Stimulated activated CD4-positive, alpha-beta T cell treated with anti-CD3 and anti-CD28 coated beads, Interleukin-15, amount 100 ng/mL, for 1 hour (primary cell): Measurements from ENCODE around the gene NMNAT2.
"Not testable (repeated sequence)": the region's sequence is repeated elsewhere in the genome, so short reads cannot be mapped to it uniquely, and the experiment has no call there.

Experiments used
- DNase-seq, 2 donors: peaks; one replicate each; pipeline ENCODE4 v3.0.0-alpha.2; 2020; ENCODE audit warnings: low read depth in 1 of 2, low spot score in 1 of 2

NMNAT2 gene

DNA sequence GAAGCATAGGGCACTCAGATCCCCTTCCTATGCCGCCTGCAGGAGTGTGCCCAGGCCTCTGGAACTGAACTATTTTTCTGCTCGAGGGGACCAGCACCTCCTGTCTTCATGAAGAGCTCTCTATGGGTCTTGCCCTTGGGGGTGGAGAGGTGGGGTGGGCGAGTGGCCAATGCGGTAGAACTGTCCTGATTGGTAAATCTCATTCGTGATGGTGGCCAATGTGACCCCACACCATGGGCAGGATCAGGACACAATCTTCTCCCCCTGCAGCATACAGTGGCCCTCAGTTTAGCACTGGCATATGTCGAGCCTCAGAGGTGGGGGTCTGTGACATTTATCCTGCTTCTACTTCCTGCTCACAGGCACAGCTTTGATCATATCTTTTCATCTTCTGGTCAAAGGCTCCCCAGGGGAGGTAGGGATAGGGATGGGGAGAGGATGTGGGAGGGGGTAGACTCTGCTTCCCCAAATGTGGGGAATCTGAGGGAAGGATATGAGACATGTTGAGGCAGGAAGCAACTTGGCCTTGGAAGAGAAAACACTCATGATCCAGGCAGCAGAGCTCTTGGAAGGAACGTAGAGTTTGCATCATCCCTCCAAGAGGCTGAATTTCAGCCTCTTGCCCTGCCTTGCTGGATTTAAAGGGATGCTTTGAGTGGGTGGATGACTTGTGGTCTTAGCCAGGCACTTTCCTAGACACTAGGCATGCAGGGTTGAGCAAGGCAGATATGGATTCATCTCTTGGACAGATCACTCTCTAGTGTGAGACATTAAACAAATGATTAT lies 150.3 kb downstream of the NMNAT2 start:
- no peak for DNase-seq

DNA sequence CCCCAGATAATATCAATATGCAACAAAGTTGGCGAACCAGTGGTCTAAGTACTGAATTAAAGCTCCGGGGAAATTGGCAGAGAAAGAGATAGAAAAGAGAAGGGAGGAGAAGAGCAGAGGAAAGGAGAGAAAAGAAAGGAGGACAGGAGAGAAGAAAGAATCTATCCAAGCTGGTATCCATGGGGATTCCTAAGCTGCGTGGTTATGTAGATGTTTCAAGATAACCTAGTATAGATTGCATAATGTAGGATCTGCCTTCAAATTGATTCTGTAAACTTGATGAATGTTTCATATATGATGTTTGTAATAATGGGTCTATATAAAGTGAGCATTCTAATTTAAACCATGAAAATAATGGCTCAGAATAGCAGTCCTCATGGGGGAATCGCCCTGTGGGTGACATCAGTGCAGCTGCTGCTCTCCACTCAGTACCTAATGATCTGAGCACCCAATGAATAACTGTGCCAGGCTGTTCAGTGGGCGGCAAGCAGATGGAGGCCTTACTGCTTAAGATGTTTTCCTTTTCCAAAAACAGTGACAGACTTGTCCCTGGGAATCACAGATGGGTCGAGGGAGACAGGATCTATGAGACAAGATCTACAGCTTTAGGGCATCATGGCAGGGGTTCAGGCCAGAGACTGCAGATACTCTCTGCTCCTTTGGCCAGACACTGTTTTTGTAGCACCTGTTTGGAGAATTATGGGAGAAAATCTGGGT lies 154.1 kb downstream of the NMNAT2 start:
- no peak for DNase-seq

DNA sequence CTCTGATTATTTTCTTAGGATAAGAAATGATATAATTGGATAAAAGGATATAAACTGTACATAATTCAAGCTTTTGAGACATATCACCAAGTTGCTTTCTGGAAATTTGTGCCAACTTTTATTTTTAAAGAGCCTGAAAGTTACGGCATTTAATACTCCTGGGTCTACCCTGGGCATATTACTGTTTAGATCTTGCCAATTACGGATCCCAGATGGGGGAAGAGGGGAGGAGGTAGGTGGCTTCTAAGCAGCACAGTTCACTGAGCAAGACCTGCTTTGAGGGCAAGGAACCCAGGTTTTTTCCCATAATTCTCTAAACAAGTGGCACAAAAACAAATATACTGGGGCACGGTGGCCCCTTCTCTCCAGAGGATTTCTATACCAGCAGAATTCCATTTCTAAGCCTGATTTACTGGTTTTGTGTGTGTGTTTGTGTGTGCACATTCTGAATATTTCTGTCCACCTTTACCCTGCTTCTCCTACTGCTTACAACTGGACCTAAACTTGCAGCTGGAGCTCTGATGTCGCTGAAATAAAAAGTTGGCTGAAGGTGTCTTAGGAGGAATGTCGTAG lies 155.5 kb downstream of the NMNAT2 start:
- DNase-seq, result no peak

DNA sequence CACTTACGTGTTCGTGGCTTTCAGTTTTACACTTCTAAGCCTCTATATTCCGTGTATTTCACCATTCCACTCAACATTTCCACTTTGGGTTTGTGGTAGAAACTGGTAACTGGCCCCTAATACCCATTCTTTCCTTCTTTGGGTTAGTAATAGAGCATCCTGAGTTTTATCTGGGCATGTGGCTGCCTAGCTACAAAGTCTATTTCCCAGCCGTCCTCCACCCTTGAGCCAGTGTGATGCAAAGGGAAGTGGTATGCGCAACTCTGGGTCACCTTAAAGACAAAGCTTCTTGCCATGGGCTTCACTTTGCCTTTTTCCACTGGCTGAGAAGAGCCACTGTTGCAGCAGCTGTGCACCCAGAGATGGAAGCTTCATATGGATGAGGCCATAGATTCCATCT lies 158.3 kb downstream of the NMNAT2 start:
- no peak for DNase-seq

DNA sequence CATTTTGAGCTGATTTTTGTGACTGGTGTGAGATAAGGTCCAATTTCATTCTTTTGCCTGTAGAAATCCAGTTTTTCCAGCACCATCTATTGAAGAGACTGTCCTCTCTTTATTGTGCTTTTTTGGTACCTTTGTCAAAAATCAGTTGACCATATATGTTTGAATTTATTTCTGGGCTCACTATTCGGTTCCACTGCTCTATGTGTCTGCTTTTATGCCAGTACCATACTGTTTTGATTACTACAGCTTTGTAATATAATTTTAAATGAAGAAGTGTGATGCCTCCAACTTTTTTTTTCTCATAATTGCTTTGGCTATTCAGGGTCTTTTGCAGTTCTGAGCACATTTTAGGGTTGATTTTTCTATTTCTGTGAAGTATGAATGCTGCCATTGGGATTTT lies 163.1 kb downstream of the NMNAT2 start:
- no peak for DNase-seq

DNA sequence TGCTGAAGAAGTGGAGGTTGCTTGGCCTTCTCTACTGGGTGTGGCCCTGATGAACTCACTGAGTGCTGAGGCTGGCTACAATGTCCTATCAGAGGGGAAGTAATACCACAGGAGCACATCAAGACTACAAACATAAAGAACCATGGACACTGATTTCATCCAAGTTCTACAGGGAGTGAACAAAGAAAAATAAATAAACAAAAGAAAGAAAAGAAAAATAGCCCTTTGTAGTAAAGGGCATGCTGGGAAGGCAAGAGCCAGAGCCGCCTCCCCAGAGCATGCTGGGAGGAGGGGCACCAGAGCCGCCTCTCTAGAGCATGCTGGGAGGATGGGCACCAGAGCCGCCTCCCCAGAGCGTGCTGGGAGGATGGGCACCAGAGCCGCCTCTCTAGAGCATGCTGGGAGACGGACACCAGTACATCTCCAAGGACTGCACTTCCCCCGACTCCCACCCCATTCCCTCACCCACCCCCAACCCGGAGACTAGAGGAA lies 166.2 kb downstream of the NMNAT2 start:
- DNase-seq, result no peak

DNA sequence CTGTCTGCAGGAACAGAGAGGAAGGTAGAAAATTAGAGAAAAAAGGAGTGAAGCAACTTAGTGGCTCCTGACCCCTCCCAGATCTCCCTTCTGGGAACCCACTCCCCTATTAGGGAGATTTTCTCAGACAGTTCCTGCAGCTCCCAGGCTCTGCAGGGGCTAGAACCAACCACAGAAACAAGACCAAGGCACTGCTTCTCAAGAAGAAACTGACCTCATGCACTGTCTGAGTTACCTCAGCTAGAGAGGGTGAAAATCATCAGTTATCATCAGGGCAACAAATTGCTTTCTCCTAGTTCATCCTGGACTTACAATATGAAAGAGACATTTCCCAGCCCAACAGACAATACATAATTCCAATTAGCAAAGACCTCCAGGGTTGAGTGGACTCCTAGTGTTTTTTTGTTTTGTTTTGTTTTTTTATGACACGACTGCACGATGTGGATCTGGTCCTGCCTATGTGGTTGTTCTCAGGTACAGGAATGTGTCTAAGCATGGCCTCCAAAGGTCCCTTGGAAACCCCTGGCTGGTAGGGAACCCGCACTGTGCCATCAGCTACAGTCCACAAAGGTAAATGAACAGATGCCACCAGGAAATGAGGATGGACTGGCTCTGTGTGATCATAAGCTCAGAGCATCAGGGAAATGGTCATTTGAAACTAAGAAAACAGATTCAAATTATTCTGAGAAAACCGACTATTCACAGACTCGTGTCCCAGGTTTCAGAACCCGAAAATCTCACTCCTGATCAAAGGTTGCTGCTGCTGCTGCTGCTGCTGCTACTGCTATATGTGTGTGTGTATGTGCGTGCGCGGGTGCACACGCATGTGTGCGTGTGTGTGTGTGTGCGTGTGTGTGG lies 166.8 kb downstream of the NMNAT2 start:
- DNase-seq, result no peak

DNA sequence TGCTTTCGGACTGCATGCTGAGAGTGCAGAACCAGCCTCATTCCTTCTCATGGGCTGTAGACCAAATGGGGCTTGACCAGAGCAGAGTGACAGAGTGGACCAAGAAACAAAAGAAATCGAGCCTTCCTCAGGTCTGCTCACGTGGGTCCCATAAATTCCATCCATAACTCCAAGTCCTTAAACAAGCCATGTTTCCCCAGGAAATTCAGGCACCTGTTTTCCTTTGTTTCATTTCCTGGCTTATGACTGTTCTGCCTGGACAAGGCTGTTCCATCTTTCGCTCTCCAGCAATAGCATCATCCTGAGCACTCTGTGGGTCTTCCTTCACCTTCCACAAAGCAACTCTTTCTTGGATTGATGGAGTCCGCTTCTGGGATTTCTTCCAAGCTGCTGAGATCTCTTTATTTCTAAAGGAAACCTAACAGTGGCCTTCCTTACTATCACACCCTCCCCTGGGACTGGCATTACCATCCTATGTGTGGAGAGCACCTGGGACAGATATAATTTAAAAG lies 168.2 kb downstream of the NMNAT2 start:
- DNase-seq, result no peak

DNA sequence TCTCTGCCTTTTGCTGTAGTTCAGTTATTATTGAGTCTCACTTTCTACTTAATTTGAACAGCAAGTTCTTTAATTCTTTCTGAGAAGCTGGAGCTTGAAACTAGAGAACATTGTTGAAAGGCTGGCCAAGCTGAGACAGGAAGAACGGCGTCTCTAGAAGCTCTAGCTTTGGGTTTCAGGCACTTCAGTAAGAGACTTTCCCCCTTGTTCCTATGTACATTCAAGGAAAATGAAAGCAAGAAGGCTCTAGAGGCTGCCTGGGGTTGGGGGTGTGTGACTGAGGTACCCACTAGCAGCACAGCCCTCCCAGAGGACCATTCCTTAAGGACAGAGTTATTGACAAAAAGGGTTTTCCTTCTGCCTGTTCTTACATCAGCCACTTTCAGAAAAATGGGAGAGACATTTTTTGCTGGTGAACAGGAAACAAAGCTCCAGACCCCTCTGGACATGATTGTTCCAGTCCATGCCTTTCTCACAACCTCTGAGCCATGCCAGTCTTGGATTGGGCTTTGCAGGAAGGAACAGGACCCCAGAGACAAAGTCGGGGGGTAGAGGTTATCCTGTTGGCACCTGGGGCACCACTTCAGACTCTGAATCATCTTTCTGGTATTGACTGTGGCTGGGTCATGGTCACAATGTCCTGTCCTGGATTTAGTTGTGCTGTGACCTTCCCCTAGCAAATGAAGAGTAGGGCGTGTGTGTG lies 169.0 kb downstream of the NMNAT2 start:
- no peak for DNase-seq

DNA sequence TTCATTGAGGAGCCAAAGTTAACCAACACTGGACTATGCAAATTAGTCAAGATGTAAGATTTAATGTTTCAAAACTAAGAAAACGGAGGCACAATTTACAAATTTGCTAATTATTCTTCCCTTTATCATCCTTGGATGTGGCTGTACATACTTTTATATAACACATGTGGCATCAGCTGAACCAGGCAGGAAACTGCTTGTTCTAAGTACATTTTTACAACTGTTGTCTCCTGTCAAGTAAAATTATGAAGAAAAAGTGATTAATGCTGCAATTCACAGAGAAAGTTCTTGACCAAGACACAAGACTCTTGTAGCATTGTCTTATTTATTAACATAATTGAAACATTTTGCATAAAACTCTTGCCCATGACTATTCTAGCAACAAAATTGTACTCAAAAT lies 170.2 kb downstream of the NMNAT2 start:
- DNase-seq, result no peak

DNA sequence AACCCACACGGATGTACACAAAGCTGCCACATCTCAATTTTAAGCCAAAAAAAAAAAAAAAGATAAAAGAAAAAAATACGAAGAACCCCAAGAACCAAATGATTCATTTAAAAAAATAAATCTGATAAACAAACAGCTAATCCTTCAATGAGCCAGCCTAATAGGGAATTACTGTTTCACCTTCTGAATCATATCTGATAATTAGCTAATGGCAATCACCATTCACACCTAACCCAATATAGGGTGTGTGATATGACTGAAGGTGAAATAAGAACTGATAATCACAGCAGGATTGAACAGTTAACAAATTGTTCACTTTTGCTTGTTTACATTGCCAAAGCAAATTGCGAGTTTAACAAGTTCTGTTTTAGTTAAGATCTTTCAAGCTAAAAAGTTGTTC lies 170.7 kb downstream of the NMNAT2 start:
- no peak for DNase-seq

DNA sequence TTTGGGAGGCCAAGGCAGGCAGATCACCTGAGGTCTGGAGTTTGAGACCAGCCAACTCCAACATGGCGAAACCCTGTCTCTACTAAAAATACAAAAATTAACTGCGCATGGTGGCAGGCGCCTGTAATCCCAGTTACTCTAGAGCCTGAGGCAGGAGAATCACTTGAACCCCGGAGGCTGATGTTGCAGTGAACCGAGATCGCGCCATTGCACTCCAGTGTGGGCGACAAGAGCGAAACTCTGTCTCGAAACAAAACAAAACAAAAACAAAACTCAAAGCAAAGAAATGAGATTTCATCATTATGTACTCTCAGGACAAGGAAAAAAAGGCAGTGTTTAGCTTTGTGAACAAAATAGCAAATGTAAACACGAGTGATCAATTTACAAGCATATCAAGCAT lies 171.1 kb downstream of the NMNAT2 start:
- DNase-seq, result no peak

DNA sequence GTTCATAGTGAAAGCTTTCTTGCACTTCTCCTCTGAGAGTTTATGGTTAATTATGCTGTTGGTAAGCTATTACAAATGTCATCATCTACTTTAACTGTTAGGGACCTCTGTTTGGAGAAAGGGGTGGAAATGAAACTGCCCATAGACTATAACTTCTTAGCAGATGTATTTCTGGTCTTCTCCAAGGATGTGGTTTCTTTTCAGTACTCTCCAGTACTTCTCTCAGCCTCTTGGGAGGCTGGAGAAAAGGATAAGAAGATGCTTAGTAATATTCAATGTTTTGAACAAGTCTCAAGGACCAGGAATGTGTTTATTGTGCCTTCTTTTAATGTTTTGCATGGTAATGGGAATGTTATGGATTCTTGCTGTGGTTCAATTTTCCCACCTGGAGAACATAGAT lies 171.7 kb downstream of the NMNAT2 start:
- no peak for DNase-seq

DNA sequence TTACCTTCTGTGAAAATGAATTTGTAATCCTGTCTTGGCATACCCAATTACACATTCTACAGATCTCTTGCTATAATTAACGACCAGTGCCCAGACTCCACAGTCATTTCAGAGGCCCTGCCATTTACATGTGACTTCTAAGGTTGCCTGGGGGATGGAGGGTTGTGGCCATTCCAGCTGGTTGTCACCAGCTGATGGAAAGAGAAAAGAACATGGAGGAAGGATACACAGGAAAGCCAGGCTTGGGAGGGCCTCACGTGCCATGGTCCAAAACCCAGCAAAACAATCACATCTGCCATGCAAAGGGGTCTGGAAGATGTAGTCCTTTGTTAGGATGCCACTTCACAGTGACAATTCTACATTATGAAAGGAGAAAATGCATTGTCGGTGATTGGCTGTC lies 172.8 kb downstream of the NMNAT2 start:
- DNase-seq, result no peak

DNA sequence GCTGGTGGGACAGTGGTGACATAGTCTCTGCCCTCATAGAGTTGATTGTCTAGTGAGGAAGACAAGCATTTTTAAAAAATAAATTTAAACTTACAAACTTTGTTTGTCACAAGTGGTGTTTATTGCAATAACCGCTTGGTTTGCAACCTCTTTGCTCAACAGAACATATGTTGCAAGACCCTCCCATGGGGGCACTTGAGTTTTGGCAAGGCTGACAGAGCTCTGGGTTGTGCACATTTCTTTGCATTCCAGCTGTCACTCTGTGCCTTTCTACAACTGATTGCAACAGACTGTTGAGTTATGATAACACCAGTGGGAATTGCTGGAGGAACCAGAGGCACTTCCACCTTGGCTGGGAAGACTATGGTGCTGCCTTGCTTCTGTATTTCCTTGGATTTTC lies 173.7 kb downstream of the NMNAT2 start:
- DNase-seq, result no peak

DNA sequence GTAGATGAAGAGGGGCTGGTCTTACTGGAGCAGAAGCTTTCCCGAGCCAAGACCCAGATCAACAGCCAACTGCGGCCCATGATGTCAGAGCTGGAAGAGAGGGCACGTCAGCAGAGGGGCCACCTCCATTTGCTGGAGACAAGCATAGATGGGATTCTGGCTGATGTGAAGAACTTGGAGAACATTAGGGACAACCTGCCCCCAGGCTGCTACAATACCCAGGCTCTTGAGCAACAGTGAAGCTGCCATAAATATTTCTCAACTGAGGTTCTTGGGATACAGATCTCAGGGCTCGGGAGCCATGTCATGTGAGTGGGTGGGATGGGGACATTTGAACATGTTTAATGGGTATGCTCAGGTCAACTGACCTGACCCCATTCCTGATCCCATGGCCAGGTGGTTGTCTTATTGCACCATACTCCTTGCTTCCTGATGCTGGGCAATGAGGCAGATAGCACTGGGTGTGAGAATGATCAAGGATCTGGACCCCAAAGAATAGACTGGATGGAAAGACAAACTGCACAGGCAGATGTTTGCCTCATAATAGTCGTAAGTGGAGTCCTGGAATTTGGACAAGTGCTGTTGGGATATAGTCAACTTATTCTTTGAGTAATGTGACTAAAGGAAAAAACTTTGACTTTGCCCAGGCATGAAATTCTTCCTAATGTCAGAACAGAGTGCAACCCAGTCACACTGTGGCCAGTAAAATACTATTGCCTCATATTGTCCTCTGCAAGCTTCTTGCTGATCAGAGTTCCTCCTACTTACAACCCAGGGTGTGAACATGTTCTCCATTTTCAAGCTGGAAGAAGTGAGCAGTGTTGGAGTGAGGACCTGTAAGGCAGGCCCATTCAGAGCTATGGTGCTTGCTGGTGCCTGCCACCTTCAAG lies 174.8 kb downstream of the NMNAT2 start:
- DNase-seq, result no peak

DNA sequence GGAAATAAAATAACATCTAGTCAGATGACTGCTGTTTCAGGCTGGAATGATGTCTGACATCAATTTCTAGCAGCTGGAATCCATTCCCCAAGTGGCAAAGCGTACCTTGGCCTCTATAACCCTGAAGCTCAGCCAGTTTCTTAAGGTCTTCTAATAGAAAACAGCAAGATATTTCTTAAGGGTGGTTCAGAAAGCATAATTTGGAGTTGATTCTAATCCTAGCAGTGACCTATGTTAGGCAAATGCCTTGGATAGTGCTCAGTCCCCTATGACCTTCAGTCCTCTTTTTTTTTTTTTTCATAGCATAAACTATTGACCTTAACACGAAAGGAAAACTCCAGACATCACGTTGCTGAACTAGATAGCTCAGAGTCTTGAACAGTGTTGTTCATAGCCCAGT lies 175.6 kb downstream of the NMNAT2 start:
- no peak for DNase-seq

DNA sequence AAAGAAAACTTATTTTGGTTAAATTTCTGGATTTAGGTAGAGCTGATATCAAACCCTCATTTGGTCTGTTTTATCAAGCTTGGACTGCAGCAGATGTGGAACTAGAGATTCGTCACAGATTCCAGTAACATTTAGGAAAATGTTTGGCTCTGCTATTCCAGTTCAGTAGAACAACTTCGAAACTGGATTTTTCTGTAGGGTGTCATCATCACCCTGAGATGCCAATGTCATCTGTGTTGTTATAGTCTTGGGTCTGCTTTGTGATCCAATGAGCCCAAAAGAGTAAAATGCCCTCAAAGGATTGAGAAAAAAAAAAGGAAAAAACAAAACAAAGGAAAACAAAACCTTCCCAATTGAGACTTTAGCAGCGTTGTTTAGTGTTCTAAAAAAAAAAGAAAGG lies 176.7 kb downstream of the NMNAT2 start:
- DNase-seq, result no peak

DNA sequence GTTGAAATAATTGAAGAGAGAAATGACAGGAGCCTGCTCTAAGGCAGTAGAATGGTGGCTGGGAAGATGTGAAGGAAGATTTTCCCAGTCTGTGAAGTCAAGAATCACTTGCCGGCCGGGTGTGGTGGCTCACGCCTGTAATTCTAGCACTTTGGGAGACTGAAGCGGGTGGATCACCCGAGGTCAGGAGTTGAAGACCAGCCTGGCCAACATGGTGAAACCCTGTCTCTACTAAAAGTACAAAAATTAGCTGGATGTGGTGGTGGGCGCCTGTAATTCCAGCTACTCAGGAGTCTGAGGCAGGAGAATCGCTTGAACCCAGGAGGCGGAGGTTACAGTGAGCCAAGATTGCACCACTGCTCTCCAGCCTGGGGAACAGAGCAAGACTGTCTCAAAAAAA lies 177.3 kb downstream of the NMNAT2 start:
- not testable (repeated sequence) for DNase-seq

DNA sequence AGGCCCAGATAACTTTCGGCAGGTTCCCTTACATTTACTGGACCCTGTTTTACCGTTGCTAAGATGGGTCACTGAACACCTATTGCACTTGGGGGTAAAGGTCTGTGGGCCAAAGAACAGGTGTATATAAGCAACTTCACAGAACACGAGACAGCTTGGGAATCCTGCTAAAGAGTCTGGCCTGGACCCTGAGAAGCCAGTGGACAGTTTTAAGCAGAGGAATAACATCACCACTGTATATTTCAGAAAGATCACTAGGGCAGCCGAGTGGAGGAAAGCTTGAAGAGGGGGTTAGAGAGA lies 177.7 kb downstream of the NMNAT2 start:
- DNase-seq, result no peak
